IMR-90 (cell line): Measurements from ENCODE around the gene BACH1. TPM values are rescaled to one million over a fixed set of nuclear protein-coding genes. Genes with fewer than 3 reads are reported as not detected.
"Not testable (repeated sequence)": the region's sequence is repeated elsewhere in the genome, so short reads cannot be mapped to it uniquely, and the experiment has no call there.

ENCODE experiments used
- ATAC-seq: fragments of 200-7000 bp; cut with Tn5 transposase; 2 replicates; pipeline ENCODE4 v1.9.1; 2020; ENCODE audit warnings: low read depth, mild to moderate bottlenecking, moderate library complexity
- BruUV-seq: library from RNA; stranded (reverse); fragments of 400-500 nt; replicated peaks from 2 replicates; lab custom pipeline; 2021; lab: Mats Ljungman, UMichigan
- CTCF ChIA-PET: fragments of 300-600 bp; formaldehyde crosslinking; extraction: SDS; loops from one replicate; lab custom pipeline; 2021; ENCODE audit warnings: antibody characterized with exemption; lab: Yijun Ruan, JAX
- POLR2A ChIA-PET: fragments of 300-600 bp; sonication (Branson Sonifier 250); formaldehyde crosslinking; loops from one replicate; lab custom pipeline; 2022; ENCODE audit warnings: antibody characterized with exemption; ENCODE audit not compliant: unreplicated experiment; lab: Charles Lee
- DNase-seq: peaks from one replicate; pipeline ENCODE4 v3.0.0; 2013
- H2AFZ ChIP-seq: replicated peaks from 2 replicates; pipeline ENCODE3; 2013; ENCODE audit warnings: low read length, mild to moderate bottlenecking; ENCODE audit not compliant: poor library complexity
- H2AK5ac ChIP-seq: 2 replicates; pipeline ENCODE4 v1.6.1; 2013; ENCODE audit warnings: low read depth, low read length, inconsistent platforms
- H2AK9ac ChIP-seq: replicated peaks from 2 replicates; pipeline ENCODE3; 2013; ENCODE audit warnings: mild to moderate bottlenecking, low read depth, low read length, moderate library complexity; ENCODE audit not compliant: poor library complexity
- H2BK120ac ChIP-seq: 2 replicates; pipeline ENCODE4 v1.6.1; 2013; ENCODE audit warnings: low read depth, low read length, inconsistent platforms
- H2BK15ac ChIP-seq: 3 replicates; pipeline ENCODE4 v1.6.1; 2013; ENCODE audit warnings: low read depth, low read length, inconsistent platforms
- H2BK20ac ChIP-seq: 2 replicates; pipeline ENCODE4 v1.6.1; 2013; ENCODE audit warnings: low read depth, mild to moderate bottlenecking, inconsistent platforms, low read length, moderate library complexity
- H2BK5ac ChIP-seq: 2 replicates; pipeline ENCODE4 v1.6.1; 2013; ENCODE audit warnings: mild to moderate bottlenecking, low read depth, low read length, inconsistent platforms; ENCODE audit not compliant: poor library complexity, severe bottlenecking
- H3K14ac ChIP-seq: replicated peaks from 2 replicates; pipeline ENCODE4 v1.6.1; 2013; ENCODE audit warnings: low read depth, low read length, inconsistent platforms
- H3K18ac ChIP-seq: 2 replicates; pipeline ENCODE4 v1.6.1; 2013; ENCODE audit warnings: low read depth, low read length, control low read depth
- H3K23ac ChIP-seq: 2 replicates; pipeline ENCODE4 v1.6.1; 2013; ENCODE audit warnings: low read depth, low read length, inconsistent platforms
- H3K27ac ChIP-seq: 2 replicates; pipeline ENCODE4 v1.5.1; 2013; ENCODE audit warnings: mild to moderate bottlenecking, control low read depth, low read length; ENCODE audit not compliant: insufficient read depth
- H3K27me3 ChIP-seq: 2 replicates; pipeline ENCODE4 v1.6.1; 2013; ENCODE audit warnings: low read length; ENCODE audit not compliant: control insufficient read depth, insufficient read depth
- H3K36me3 ChIP-seq: 2 replicates; pipeline ENCODE4 v1.6.1; 2013; ENCODE audit warnings: low read length, mixed read lengths; ENCODE audit not compliant: control insufficient read depth, insufficient read depth
- H3K4ac ChIP-seq: 2 replicates; pipeline ENCODE4 v1.6.1; 2013; ENCODE audit warnings: low read depth, low read length, inconsistent platforms
- H3K4me1 ChIP-seq: 2 replicates; pipeline ENCODE4 v1.6.1; 2013; ENCODE audit warnings: low read length, mixed read lengths; ENCODE audit not compliant: control insufficient read depth, insufficient read depth
- H3K4me2 ChIP-seq: 2 replicates; pipeline ENCODE4 v1.6.1; 2013; ENCODE audit warnings: low read depth, mild to moderate bottlenecking, control low read depth, low read length, moderate library complexity
- H3K4me3 ChIP-seq: 2 replicates; pipeline ENCODE4 v1.5.1; 2013; ENCODE audit warnings: low read depth, mild to moderate bottlenecking, control low read depth, low read length, moderate library complexity; ENCODE audit not compliant: insufficient read depth
- H3K56ac ChIP-seq: 2 replicates; pipeline ENCODE4 v1.6.1; 2013; ENCODE audit warnings: low read length, inconsistent platforms; ENCODE audit not compliant: insufficient read depth; ENCODE audit errors: extremely low read depth
- H3K79me1 ChIP-seq, 2 experiments: 2 replicates each; pipeline ENCODE4 v1.6.1; 2013; ENCODE audit warnings: low read length in 2 of 2, inconsistent platforms in 1 of 2, low read depth in 1 of 2
- H3K9ac ChIP-seq: 2 replicates; pipeline ENCODE4 v1.6.1; 2013; ENCODE audit warnings: low read depth, low read length, control low read depth
- H3K9me1 ChIP-seq: 2 replicates; pipeline ENCODE4 v1.6.1; 2013; ENCODE audit warnings: low read length, inconsistent platforms; ENCODE audit not compliant: insufficient read depth
- H3K9me3 ChIP-seq: 2 replicates; pipeline ENCODE4 v1.6.1; 2013; ENCODE audit warnings: low read length; ENCODE audit not compliant: control insufficient read depth, insufficient read depth
- H4K20me1 ChIP-seq: 2 replicates; pipeline ENCODE4 v1.6.1; 2013; ENCODE audit warnings: low read length, inconsistent platforms; ENCODE audit not compliant: insufficient read depth
- H4K5ac ChIP-seq: 2 replicates; pipeline ENCODE4 v1.6.1; 2013; ENCODE audit warnings: mild to moderate bottlenecking, low read depth, low read length, control low read depth
- H4K8ac ChIP-seq, 2 experiments: 2 replicates each; pipeline ENCODE4 v1.6.1; 2013; ENCODE audit warnings: low read depth in 2 of 2, low read length in 2 of 2, control low read depth in 1 of 2, inconsistent platforms in 1 of 2
- H4K91ac ChIP-seq: 2 replicates; pipeline ENCODE4 v1.6.1; 2013; ENCODE audit warnings: low read depth, low read length, inconsistent platforms; ENCODE audit not compliant: insufficient read depth
- WGBS, 2 experiments: methylation state at CpG; one replicate each; pipeline versions ENCODE4 v1.1.5 to v1.1.7; 2013; ENCODE audit warnings: missing lambda C conversion rate in 2 of 2; ENCODE audit not compliant: insufficient read length in 1 of 2; ENCODE audit errors: extremely low coverage in 2 of 2; 5-methylcytosine and 5-hydroxymethylcytosine counted together
- dilution Hi-C: fragments of 300-500 bp; cut with HindIII; formaldehyde crosslinking; loops from one replicate; pipeline ENCODE4 v1.14.3; 2018; ENCODE audit warnings: low sequenced_read_pairs; ENCODE audit not compliant: unreplicated experiment
- in situ Hi-C: fragments of 300-500 bp; cut with MboI; formaldehyde crosslinking; loops from 3 replicates; pipeline ENCODE4 v1.14.3; 2019; ENCODE audit warnings: low sequenced_read_pairs, inconsistent platforms, mixed read lengths
- intact Hi-C: fragments of 100-400 bp; cut with micrococcal nuclease; formaldehyde crosslinking; loops from 2 replicates; pipeline ENCODE4 v1.10.0; 2022
- polyA plus RNA-seq, 3 experiments: library from polyadenylated mRNA; depleted of rRNA; stranded (reverse); fragments of >200 nt; gene quantifications; 2 replicates each; pipeline ENCODE4 v1.2.3, GENCODE V29; 2012; ENCODE audit warnings: low replicate concordance in 1 of 3
- total RNA-seq: library from RNA; depleted of rRNA; stranded (reverse); fragments of >200 nt; gene quantifications from 2 replicates; pipeline ENCODE4 v1.2.3, GENCODE V29; 2012

BACH1 gene
- total and polyA plus RNA-seq, 2 of the 4 experiments (the other 2 are of a cell fraction), result 23.1 to 108 TPM

DNA sequence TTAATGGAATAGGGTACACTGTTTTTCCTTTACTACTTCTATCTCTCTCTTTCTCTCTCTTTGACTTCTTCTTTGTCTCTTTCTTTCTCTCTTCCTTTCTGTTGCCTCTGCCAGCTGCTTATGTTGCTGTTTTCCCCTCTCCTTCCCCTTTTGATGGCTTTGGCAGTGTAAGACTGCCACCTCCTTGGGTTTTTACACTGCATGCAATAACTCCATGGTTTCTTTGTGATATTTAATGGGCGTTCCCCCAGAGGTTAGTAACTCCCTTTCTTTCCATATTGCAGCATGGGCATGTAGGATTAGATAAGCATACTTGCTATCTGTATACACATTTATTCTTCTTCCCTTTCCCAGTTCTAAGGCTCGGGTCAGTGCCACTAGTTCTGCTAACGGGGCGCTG is 58.1 kb downstream of the BACH1 start:
- H3K4ac ChIP-seq, H4K20me1 ChIP-seq, H3K9ac ChIP-seq, H2BK15ac ChIP-seq, H4K91ac ChIP-seq, H3K4me2 ChIP-seq, H3K9me1 ChIP-seq, H4K5ac ChIP-seq, H3K56ac ChIP-seq, H2BK20ac ChIP-seq, H3K14ac ChIP-seq, in situ Hi-C loops, H3K9me3 ChIP-seq, POLR2A ChIA-PET, intact Hi-C loops, H2BK5ac ChIP-seq, H2AK5ac ChIP-seq, CTCF ChIA-PET, H3K27ac ChIP-seq, BruUV-seq, H2BK120ac ChIP-seq, H3K27me3 ChIP-seq, dilution Hi-C loops, H3K18ac ChIP-seq, ATAC-seq, H3K4me3 ChIP-seq, H3K23ac ChIP-seq, H2AK9ac ChIP-seq, DNase-seq, H2AFZ ChIP-seq, H4K8ac ChIP-seq: not testable (repeated sequence)
- Histone ChIP-seq H3K4me1 (peaks cover 16% of the 10 kb centered on the region), H3K36me3 (peaks cover 15% of the 10 kb centered on the region), H3K79me1 (peaks cover 20 to 58% of the 10 kb centered on the region in 2 experiments; a peak in 3 of 4 replicates)
- no CpG with 5 or more reads among the region's 4 CpGs for WGBS, 2 experiments
